GM23338 (cell line): ENCODE measurements around the gene FAM9A. TPM values are rescaled to one million over a fixed set of nuclear protein-coding genes. Genes with fewer than 3 reads are reported as not detected.

Experiments used
- ATAC-seq: fragments of 200-7000 bp; cut with Tn5 transposase; 3 replicates; pipeline ENCODE4 v1.9.1; 2020
- DNase-seq: peaks from one replicate; pipeline ENCODE4 v3.0.0-alpha.2; 2015; ENCODE audit warnings: low spot score
- H2AFZ ChIP-seq: fragments of 200-600 bp; sonication (generic); 2 replicates; pipeline ENCODE4 v1.8.0; 2016; ENCODE audit warnings: antibody characterized with exemption, mild to moderate bottlenecking, moderate library complexity
- H3F3A ChIP-seq: fragments of 200-600 bp; sonication (generic); replicated peaks from 2 replicates; pipeline ENCODE4 v1.8.0; 2017; ENCODE audit warnings: antibody characterized with exemption, mixed run types, low read depth
- H3K27ac ChIP-seq: fragments of 200-600 bp; sonication (generic); 2 replicates; pipeline ENCODE4 v1.6.1; 2016; ENCODE audit warnings: low read depth
- H3K27me3 ChIP-seq: fragments of 200-600 bp; sonication (generic); 2 replicates; pipeline ENCODE4 v1.8.0; 2016; ENCODE audit warnings: mild to moderate bottlenecking, mixed run types, moderate library complexity; ENCODE audit not compliant: insufficient read depth
- H3K36me3 ChIP-seq: fragments of 200-600 bp; sonication (generic); 2 replicates; pipeline ENCODE4 v1.8.0; 2016; ENCODE audit warnings: mild to moderate bottlenecking; ENCODE audit not compliant: insufficient read depth
- H3K4me1 ChIP-seq: fragments of 200-600 bp; sonication (generic); 2 replicates; pipeline ENCODE4 v1.8.0; 2016; ENCODE audit warnings: mild to moderate bottlenecking, moderate library complexity; ENCODE audit not compliant: insufficient read depth
- H3K4me2 ChIP-seq: fragments of 200-600 bp; sonication (generic); 2 replicates; pipeline ENCODE4 v1.7.1; 2017; ENCODE audit warnings: mixed run types
- H3K4me3 ChIP-seq: fragments of 200-600 bp; sonication (generic); 2 replicates; pipeline ENCODE4 v1.6.1; 2016; ENCODE audit warnings: mixed run types
- H3K79me2 ChIP-seq: fragments of 200-600 bp; sonication (generic); replicated peaks from 2 replicates; pipeline ENCODE4 v1.8.0; 2017; ENCODE audit warnings: mild to moderate bottlenecking; ENCODE audit not compliant: insufficient read depth
- H3K9me2 ChIP-seq: fragments of 200-600 bp; sonication (generic); 2 replicates; pipeline ENCODE4 v1.8.0; 2017; ENCODE audit not compliant: insufficient read depth
- H4K20me1 ChIP-seq: fragments of 200-600 bp; sonication (generic); replicated peaks from 2 replicates; pipeline ENCODE4 v1.8.0; 2017; ENCODE audit warnings: mild to moderate bottlenecking; ENCODE audit not compliant: insufficient read depth
- H3K27ac Mint-ChIP-seq: 2 replicates; pipeline ENCODE4 v1.8.0; 2020; ENCODE audit warnings: inconsistent platforms, mild to moderate bottlenecking, moderate library complexity, mixed read lengths
- H3K27me3 Mint-ChIP-seq: 3 replicates; pipeline ENCODE4 v1.8.0; 2022; ENCODE audit warnings: low read depth, mild to moderate bottlenecking, moderate library complexity, mixed read lengths, inconsistent platforms; ENCODE audit not compliant: insufficient read depth, poor library complexity
- H3K36me3 Mint-ChIP-seq: 3 replicates; pipeline ENCODE4 v1.8.0; 2021; ENCODE audit warnings: low read depth, mild to moderate bottlenecking, inconsistent platforms, moderate library complexity, mixed read lengths
- H3K4me1 Mint-ChIP-seq: 3 replicates; pipeline ENCODE4 v1.8.0; 2020; ENCODE audit warnings: mild to moderate bottlenecking, inconsistent platforms, mixed read lengths
- H3K4me3 Mint-ChIP-seq: 3 replicates; pipeline ENCODE4 v1.8.0; 2021; ENCODE audit warnings: moderate library complexity, mild to moderate bottlenecking, inconsistent platforms, mixed read lengths
- H3K9me3 Mint-ChIP-seq: 3 replicates; pipeline ENCODE4 v1.8.0; 2020; ENCODE audit warnings: moderate library complexity, mild to moderate bottlenecking, inconsistent platforms, mixed read lengths
- CREB1 ChIP-seq: fragments of 250-450 bp; sonication (Bioruptor Pico); IDR thresholded peaks from 2 replicates; pipeline ENCODE4 v1.5.0; 2020; ENCODE audit warnings: low read depth, mild to moderate bottlenecking, moderate library complexity
- EZH2 ChIP-seq: fragments of 200-600 bp; sonication (generic); IDR thresholded peaks from one replicate; pipeline ENCODE4 v1.8.0; 2017; ENCODE audit warnings: antibody characterized with exemption, mild to moderate bottlenecking, low read depth; ENCODE audit not compliant: unreplicated experiment
- EZH2phosphoT487 ChIP-seq: fragments of 200-600 bp; sonication (generic); IDR thresholded peaks from one replicate; pipeline ENCODE4 v1.8.1; 2018; ENCODE audit warnings: antibody characterized with exemption; ENCODE audit not compliant: unreplicated experiment
- JUNB ChIP-seq: IDR thresholded peaks from one replicate; pipeline ENCODE4 v1.6.1; 2016; ENCODE audit warnings: antibody characterized with exemption; ENCODE audit not compliant: unreplicated experiment
- NANOG ChIP-seq: IDR thresholded peaks from 2 replicates; pipeline ENCODE4 v1.6.1; 2016; ENCODE audit warnings: antibody characterized with exemption, borderline replicate concordance
- POLR2AphosphoS5 ChIP-seq: IDR thresholded peaks from 2 replicates; pipeline ENCODE4 v1.6.1; 2016; ENCODE audit warnings: antibody characterized with exemption, low read depth
- STAT1 ChIP-seq: IDR thresholded peaks from one replicate; pipeline ENCODE4 v1.6.1; 2016; ENCODE audit warnings: antibody characterized with exemption; ENCODE audit not compliant: unreplicated experiment
- ZNF114 ChIP-seq: fragments of 250-450 bp; sonication (Bioruptor Pico); IDR thresholded peaks from 2 replicates; pipeline ENCODE4 v1.5.0; 2020; ENCODE audit warnings: mild to moderate bottlenecking, moderate library complexity
- ZNF331 ChIP-seq: fragments of 250-450 bp; sonication (Bioruptor Pico); IDR thresholded peaks from 2 replicates; pipeline ENCODE4 v1.5.0; 2020; ENCODE audit warnings: low read depth, mild to moderate bottlenecking, moderate library complexity
- polyA plus RNA-seq: library from polyadenylated mRNA; unstranded; fragments of >200 nt; fragmentation: Nextera tagmentation; extraction: Ambion mirVana; gene quantifications from 2 replicates; pipeline ENCODE4 v1.2.1, GENCODE V29; 2016
- total RNA-seq: library from RNA; depleted of rRNA; stranded (reverse); fragments of >200 nt; shearing (Covaris generic); gene quantifications from 2 replicates; pipeline ENCODE4 v1.2.3, GENCODE V29; 2014
- TF ChIP-seq, protein P1 (sequence below): fragments of 250-450 bp; sonication (Bioruptor Pico); IDR thresholded peaks from 2 replicates; pipeline ENCODE4 v1.5.0; 2020; ENCODE audit warnings: mild to moderate bottlenecking, moderate library complexity
- TF ChIP-seq, protein P2 (sequence below): IDR thresholded peaks from one replicate; pipeline ENCODE4 v1.6.1; 2018; ENCODE audit warnings: antibody characterized with exemption; ENCODE audit not compliant: unreplicated experiment
- TF ChIP-seq, protein P3 (sequence below), 2 experiments: fragments of 200-600 bp in 1 of 2; sonication (generic) in 1 of 2; conservative IDR thresholded peaks; 2 replicates each; pipeline versions ENCODE4 v1.5.1 to v1.6.1; 2016 to 2017; ENCODE audit warnings: antibody characterized with exemption in 2 of 2, low read depth in 2 of 2, mild to moderate bottlenecking in 2 of 2, moderate library complexity in 1 of 2
- TF ChIP-seq, protein P4 (sequence below): IDR thresholded peaks from 2 replicates; pipeline ENCODE4 v1.6.1; 2016; ENCODE audit warnings: antibody characterized with exemption

The FAM9A gene
- total and polyA plus RNA-seq, 2 experiments from 2014 or later = not detected

DNA sequence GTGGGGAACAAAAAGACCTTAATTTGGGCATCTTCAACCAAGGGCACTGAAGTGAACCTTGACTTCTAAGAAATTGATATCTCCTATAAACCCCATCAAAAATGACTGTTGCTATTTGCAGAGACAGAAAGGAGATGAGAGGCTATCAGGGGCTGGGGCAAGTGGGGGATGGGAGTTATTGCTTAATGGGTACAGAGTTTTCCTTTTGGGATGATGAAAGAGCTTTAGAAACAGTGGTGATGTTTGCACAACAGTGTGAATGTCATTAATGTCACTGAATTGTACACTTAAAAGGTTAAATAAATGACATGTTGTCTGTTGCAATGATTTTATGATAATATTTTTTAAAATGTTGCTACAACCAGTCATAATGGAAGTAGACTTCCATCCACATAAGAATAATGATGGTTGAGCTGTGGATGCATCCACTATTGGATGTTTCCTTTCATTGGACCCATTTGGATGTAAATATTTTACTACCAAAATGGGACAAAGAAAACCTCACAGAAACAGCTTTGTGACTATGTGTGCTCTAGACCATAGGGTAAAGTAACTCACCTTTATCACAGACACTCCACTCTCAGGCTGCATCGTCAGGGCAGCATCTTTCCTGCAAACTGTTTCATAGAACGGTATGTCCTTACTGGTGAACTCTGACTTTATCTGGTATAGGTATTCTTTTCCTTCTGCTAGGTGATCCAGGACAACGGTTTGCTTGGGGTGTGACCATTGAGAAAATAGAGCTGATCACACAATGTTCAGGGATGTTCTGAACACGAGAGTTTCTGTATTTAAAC lies 31.6 kb upstream of the FAM9A start:
- Histone ChIP-seq H3K4me2 (no peak overlapping the region), H3K36me3 (no peaks in the 10 kb centered on the region), H3F3A (no peaks in the 10 kb centered on the region), H3K27ac (no peak overlapping the region), H3K79me2 (no peaks in the 10 kb centered on the region), H3K4me1 (no peaks in the 10 kb centered on the region), H4K20me1 (no peaks in the 10 kb centered on the region), H2AFZ (no peak overlapping the region), H3K9me2 (no peaks in the 10 kb centered on the region), H3K4me3 (no peak overlapping the region), H3K27me3 (no peaks in the 10 kb centered on the region)
- no peak for TF ChIP-seq STAT1
- TF ChIP-seq, protein P1, sequence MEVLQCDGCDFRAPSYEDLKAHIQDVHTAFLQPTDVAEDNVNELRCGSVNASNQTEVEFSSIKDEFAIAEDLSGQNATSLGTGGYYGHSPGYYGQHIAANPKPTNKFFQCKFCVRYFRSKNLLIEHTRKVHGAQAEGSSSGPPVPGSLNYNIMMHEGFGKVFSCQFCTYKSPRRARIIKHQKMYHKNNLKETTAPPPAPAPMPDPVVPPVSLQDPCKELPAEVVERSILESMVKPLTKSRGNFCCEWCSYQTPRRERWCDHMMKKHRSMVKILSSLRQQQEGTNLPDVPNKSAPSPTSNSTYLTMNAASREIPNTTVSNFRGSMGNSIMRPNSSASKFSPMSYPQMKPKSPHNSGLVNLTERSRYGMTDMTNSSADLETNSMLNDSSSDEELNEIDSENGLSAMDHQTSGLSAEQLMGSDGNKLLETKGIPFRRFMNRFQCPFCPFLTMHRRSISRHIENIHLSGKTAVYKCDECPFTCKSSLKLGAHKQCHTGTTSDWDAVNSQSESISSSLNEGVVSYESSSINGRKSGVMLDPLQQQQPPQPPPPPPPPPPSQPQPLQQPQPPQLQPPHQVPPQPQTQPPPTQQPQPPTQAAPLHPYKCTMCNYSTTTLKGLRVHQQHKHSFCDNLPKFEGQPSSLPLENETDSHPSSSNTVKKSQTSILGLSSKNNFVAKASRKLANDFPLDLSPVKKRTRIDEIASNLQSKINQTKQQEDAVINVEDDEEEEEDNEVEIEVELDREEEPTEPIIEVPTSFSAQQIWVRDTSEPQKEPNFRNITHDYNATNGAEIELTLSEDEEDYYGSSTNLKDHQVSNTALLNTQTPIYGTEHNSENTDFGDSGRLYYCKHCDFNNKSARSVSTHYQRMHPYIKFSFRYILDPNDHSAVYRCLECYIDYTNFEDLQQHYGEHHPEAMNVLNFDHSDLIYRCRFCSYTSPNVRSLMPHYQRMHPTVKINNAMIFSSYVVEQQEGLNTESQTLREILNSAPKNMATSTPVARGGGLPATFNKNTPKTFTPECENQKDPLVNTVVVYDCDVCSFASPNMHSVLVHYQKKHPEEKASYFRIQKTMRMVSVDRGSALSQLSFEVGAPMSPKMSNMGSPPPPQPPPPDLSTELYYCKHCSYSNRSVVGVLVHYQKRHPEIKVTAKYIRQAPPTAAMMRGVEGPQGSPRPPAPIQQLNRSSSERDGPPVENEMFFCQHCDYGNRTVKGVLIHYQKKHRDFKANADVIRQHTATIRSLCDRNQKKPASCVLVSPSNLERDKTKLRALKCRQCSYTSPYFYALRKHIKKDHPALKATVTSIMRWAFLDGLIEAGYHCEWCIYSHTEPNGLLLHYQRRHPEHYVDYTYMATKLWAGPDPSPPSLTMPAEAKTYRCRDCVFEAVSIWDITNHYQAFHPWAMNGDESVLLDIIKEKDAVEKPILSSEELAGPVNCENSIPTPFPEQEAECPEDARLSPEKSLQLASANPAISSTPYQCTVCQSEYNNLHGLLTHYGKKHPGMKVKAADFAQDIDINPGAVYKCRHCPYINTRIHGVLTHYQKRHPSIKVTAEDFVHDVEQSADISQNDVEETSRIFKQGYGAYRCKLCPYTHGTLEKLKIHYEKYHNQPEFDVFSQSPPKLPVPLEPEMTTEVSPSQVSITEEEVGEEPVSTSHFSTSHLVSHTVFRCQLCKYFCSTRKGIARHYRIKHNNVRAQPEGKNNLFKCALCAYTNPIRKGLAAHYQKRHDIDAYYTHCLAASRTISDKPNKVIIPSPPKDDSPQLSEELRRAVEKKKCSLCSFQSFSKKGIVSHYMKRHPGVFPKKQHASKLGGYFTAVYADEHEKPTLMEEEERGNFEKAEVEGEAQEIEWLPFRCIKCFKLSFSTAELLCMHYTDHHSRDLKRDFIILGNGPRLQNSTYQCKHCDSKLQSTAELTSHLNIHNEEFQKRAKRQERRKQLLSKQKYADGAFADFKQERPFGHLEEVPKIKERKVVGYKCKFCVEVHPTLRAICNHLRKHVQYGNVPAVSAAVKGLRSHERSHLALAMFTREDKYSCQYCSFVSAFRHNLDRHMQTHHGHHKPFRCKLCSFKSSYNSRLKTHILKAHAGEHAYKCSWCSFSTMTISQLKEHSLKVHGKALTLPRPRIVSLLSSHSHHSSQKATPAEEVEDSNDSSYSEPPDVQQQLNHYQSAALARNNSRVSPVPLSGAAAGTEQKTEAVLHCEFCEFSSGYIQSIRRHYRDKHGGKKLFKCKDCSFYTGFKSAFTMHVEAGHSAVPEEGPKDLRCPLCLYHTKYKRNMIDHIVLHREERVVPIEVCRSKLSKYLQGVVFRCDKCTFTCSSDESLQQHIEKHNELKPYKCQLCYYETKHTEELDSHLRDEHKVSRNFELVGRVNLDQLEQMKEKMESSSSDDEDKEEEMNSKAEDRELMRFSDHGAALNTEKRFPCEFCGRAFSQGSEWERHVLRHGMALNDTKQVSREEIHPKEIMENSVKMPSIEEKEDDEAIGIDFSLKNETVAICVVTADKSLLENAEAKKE = no peak
- TF ChIP-seq EZH2 = no peak
- TF ChIP-seq CREB1 = no peak
- TF ChIP-seq NANOG = no peak
- no peak for TF ChIP-seq EZH2phosphoT487
- no peak for TF ChIP-seq JUNB
- TF ChIP-seq ZNF331 (CRISPR knock-in tag) = no peak
- TF ChIP-seq POLR2AphosphoS5 = no peak
- TF ChIP-seq ZNF114 (CRISPR knock-in tag) = no peak
- TF ChIP-seq, protein P2, sequence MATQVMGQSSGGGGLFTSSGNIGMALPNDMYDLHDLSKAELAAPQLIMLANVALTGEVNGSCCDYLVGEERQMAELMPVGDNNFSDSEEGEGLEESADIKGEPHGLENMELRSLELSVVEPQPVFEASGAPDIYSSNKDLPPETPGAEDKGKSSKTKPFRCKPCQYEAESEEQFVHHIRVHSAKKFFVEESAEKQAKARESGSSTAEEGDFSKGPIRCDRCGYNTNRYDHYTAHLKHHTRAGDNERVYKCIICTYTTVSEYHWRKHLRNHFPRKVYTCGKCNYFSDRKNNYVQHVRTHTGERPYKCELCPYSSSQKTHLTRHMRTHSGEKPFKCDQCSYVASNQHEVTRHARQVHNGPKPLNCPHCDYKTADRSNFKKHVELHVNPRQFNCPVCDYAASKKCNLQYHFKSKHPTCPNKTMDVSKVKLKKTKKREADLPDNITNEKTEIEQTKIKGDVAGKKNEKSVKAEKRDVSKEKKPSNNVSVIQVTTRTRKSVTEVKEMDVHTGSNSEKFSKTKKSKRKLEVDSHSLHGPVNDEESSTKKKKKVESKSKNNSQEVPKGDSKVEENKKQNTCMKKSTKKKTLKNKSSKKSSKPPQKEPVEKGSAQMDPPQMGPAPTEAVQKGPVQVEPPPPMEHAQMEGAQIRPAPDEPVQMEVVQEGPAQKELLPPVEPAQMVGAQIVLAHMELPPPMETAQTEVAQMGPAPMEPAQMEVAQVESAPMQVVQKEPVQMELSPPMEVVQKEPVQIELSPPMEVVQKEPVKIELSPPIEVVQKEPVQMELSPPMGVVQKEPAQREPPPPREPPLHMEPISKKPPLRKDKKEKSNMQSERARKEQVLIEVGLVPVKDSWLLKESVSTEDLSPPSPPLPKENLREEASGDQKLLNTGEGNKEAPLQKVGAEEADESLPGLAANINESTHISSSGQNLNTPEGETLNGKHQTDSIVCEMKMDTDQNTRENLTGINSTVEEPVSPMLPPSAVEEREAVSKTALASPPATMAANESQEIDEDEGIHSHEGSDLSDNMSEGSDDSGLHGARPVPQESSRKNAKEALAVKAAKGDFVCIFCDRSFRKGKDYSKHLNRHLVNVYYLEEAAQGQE = no peak
- TF ChIP-seq, protein P3, sequence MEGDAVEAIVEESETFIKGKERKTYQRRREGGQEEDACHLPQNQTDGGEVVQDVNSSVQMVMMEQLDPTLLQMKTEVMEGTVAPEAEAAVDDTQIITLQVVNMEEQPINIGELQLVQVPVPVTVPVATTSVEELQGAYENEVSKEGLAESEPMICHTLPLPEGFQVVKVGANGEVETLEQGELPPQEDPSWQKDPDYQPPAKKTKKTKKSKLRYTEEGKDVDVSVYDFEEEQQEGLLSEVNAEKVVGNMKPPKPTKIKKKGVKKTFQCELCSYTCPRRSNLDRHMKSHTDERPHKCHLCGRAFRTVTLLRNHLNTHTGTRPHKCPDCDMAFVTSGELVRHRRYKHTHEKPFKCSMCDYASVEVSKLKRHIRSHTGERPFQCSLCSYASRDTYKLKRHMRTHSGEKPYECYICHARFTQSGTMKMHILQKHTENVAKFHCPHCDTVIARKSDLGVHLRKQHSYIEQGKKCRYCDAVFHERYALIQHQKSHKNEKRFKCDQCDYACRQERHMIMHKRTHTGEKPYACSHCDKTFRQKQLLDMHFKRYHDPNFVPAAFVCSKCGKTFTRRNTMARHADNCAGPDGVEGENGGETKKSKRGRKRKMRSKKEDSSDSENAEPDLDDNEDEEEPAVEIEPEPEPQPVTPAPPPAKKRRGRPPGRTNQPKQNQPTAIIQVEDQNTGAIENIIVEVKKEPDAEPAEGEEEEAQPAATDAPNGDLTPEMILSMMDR (conservative IDR thresholded peaks at IDR 0.05; ENCODE audit: low read depth in 2 of 2) = no peak
- TF ChIP-seq, protein P4, sequence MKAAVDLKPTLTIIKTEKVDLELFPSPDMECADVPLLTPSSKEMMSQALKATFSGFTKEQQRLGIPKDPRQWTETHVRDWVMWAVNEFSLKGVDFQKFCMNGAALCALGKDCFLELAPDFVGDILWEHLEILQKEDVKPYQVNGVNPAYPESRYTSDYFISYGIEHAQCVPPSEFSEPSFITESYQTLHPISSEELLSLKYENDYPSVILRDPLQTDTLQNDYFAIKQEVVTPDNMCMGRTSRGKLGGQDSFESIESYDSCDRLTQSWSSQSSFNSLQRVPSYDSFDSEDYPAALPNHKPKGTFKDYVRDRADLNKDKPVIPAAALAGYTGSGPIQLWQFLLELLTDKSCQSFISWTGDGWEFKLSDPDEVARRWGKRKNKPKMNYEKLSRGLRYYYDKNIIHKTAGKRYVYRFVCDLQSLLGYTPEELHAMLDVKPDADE = no peak
- Mint-ChIP-seq H3K36me3 (no peaks in the 10 kb centered on the region), H3K27ac (no peak overlapping the region), H3K4me3 (no peak overlapping the region), H3K27me3 (peaks cover 1% of the 10 kb centered on the region), H3K4me1 (no peaks in the 10 kb centered on the region), H3K9me3 (no peaks in the 10 kb centered on the region)
- ATAC-seq (no peak), DNase-seq (no peak)
